GM20000 (cell line): Measurements from ENCODE around the gene CYP11A1.

Source experiments
- DNase-seq: peaks from one replicate; pipeline ENCODE4 v3.0.0; 2012; ENCODE audit warnings: low spot score
- TF ChIP-seq, protein P1 (sequence below): IDR thresholded peaks from 2 replicates; pipeline ENCODE4 v1.5.1; 2012; ENCODE audit warnings: mild to moderate bottlenecking, control low read depth; ENCODE audit errors: extremely low read depth, missing control alignments

CYP11A1 gene

DNA sequence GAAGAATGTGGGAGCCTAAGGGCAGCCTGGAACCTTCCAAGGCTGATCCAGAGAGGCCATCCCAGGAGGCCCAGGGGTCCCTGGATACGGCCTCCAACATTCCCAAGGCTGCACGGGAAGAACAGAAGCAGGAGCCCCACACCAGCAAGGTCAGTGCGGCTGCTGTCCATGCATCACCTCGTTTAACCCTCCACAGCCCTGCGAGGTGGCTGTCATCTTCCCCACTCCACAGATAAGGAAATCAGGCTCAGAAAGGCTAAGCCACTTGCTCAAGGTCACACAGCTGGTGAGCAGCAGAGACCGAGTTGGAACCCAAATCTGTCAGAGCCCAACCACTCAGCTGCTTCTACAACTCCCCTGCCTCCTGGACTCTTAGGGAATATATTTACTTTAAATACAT lies 44.7 kb upstream of the CYP11A1 start:
- DNase-seq, result no peak
- TF ChIP-seq, protein P1, sequence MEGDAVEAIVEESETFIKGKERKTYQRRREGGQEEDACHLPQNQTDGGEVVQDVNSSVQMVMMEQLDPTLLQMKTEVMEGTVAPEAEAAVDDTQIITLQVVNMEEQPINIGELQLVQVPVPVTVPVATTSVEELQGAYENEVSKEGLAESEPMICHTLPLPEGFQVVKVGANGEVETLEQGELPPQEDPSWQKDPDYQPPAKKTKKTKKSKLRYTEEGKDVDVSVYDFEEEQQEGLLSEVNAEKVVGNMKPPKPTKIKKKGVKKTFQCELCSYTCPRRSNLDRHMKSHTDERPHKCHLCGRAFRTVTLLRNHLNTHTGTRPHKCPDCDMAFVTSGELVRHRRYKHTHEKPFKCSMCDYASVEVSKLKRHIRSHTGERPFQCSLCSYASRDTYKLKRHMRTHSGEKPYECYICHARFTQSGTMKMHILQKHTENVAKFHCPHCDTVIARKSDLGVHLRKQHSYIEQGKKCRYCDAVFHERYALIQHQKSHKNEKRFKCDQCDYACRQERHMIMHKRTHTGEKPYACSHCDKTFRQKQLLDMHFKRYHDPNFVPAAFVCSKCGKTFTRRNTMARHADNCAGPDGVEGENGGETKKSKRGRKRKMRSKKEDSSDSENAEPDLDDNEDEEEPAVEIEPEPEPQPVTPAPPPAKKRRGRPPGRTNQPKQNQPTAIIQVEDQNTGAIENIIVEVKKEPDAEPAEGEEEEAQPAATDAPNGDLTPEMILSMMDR, result no peak

DNA sequence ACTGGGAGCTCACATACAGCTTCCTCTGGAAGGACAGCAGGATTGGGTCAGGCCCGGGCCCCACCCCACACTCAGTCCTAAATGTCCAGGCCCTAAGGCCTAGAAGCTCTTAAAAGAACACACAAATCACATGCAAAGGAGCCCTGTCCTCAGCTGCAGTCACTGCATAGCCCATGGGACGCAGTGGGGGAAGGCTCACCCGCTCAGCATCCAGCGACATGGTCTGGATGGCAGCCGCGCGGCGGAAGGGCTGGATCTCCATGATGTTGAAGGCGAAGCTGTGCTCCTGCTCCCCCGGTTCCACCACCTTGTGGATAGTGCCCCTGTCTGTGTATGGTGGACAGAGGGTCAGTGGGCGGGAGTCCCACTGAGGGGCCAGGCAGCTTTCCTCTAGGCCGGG lies 44.2 kb upstream of the CYP11A1 start:
- TF ChIP-seq, protein P1, result no peak
- no peak for DNase-seq

DNA sequence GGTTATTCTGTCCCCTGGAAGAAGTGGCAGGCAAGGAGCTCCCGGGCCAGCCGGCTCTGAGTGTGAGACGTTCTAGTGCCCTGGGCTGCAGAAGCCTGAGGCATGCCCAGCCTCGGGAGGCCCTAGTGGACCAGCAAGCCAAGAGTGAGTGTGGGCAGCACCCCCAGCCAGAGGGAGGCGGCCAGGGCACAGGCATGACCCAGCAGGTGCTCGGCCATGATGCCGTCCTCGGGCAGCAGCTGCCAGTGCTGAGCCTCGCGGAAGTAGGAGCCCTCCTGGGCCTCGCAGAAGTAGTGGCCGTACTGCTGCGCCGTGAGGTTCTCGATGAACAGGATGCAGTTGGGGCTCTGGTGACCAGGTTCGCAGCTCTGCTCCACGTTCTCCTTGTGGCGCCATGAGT lies 43.1 kb upstream of the CYP11A1 start:
- no peak for DNase-seq
- TF ChIP-seq, protein P1, result no peak

DNA sequence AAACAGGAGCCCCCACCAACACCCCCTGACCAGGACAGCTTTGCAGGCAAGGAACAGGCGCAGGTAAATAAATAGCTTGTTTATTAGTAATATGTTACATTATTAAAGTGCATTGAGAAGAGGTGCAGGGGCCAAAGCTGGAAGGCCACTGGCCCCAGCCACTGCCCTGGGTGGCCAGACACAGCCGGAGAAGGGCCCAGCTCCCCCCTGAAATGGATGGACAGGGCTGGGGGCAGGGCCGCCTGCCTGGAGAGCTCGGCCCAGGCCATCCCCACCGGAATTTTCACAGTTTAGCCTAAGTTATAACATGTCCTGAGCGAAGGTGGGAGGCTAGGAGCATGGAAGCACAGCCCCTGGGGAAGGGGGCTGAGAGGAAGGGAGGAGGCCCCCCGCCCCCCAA lies 41.8 kb upstream of the CYP11A1 start:
- TF ChIP-seq, protein P1, result no peak
- no peak for DNase-seq

DNA sequence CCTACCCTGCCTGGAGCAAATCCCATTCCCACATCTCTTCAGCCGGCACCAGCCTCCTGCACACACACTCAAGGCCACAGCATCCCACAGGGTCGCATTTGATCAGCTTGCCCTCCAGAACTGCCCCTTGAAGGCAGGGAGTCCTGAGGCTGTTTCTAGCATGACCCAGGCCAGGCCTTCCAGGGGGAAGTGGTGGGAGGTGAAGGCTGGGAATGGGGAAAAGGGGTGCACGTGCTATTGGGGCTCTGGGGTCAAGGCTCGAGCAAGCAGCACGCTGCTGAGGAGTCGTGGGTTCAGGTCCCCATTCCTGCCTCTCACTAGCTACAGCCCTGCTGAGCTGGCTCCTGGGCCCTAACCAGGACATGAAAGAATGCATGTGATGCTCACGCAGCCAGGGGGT lies 41.4 kb upstream of the CYP11A1 start:
- TF ChIP-seq, protein P1, result no peak
- DNase-seq, result no peak

DNA sequence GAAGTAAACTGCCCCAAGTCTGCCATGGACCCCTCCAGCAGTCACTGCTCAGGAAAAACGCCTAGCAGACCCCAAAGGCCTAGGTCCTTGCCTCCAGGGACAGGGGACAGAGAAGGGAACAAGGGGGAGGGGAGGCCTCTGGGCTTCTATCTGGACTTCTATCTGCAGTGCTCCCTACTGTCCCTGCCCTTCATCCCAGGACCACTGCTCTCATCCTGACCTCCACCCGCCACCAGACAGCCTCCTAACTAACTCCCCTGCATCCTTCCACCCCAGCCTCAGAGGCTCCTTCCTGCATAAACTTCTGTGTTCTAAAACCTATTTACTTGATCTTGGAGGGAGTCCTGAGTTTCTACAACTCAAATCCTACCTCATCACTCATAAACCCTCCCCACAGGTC lies 40.9 kb upstream of the CYP11A1 start:
- TF ChIP-seq, protein P1, result no peak
- no peak for DNase-seq

DNA sequence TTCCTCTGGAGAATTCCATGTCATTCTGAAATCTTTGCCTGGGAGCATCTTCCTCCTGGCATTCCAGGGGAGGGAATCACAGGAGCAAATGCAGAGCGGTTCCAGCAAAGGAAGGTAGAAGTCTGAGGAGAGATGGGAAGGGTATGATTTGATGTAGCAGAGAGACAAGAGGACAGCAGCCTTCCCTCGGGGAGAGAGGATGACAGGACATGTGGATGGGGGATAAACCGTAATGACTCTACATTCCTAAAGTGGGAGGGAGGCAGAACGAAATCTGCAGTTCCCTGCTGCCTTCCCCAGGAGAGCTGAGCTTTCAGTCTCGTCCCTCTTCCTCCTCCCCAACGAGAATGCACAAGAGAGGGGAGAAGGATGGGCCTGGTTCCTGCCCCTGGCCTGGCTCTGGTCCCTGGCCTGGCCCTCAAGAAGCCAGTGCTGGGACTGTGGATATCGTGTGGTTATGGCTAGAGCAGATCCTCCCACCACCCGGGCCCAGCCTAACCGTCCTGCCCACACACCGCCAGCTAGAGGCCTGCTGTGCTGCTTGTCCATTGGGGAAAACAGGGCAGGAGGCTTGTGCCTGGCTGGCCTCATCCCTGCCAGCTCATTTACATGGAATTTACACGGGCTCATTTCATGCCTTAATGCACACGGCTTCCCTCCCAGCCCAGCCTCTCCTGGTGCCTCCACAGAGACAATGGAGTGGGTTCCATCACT lies 39.7 kb upstream of the CYP11A1 start:
- no peak for DNase-seq
- TF ChIP-seq, protein P1, result no peak
